OCI-LY3 (cell line): ENCODE data around the gene DCTD.

ENCODE experiments used
- CTCF ChIP-seq: fragments of 200-600, 300-600 bp; sonication (generic); IDR thresholded peaks from 2 replicates; pipeline ENCODE4 v1.5.1; 2014; ENCODE audit warnings: antibody characterized with exemption, low read length, low read depth
- EZH2phosphoT487 ChIP-seq: fragments of 200-600 bp; shearing (Covaris generic); IDR thresholded peaks from 2 replicates; pipeline ENCODE4 v1.6.1; 2018; ENCODE audit warnings: antibody characterized with exemption, mixed run types, low read depth

- no peak for TF ChIP-seq CTCF
- no peak for TF ChIP-seq EZH2phosphoT487
Observed at GRCh38 chr4:182897601-182898478, 19.3 kb downstream of the DCTD start.
